ENCODE measurements around the gene CLTCL1.
"Not testable (repeated sequence)": the region's sequence is repeated elsewhere in the genome, so short reads cannot be mapped to it uniquely, and the experiment has no call there.

Gene CLTCL1

DNA sequence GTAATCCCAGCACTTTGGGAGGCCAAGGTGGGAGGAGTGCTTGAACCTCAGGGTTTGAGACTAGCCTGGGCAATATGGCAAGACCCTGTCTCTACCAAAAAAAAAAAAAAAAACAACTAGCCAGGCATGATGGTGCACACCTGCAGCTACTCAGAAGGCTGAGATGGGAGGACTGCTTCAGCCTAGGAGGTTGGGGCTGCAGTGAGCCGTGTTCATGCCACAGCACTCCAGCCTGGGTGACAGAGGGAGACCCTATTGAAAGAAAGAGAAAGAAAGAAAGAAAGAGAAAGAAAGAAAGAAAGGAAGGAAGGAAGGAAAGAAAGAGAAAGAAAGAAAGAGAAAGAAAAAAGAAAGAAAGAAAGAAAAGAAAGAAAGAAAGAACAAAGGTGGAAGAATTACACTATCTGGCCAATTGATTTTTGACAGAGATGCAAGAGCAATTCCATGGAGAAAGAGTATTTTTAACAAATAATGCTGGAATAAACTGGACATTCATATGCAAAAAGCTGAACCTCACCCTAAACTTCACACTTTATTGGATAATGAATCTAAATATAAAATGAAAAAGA, 79.1 kb downstream of the CLTCL1 start:
- Mint-ChIP-seq H3K27me3 (ENCODE audit: low read depth) (peaks cover 21% of the 10 kb centered on the region), H3K36me3 (ENCODE audit: low read depth) (no peaks in the 10 kb centered on the region), H3K9me3 (no peaks in the 10 kb centered on the region), H3K27ac (no peak overlapping the region), H3K4me3 (no peak overlapping the region), H3K4me1 (ENCODE audit: low read depth) (no peaks in the 10 kb centered on the region)
- DNase-seq (ENCODE audit: low spot score) = no peak

DNA sequence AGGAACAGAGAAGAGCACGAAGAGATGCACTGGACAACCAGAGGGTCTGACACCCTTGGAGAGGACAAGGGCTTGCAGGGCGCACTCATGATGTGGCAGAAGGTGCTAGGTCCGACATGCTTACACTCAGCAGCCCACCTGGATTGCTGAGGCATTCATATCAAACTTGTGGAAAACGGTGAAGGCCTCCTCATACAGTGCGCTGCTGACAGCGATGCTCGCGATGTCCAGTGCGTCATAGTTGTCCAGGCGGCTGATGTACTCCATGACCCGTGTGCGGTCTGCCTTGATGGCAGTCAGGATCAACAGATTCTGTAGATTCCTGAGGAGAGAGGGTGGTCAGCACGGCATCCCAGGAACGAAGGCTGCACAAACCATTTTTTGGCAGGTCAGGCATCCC, 81.3 kb downstream of the CLTCL1 start:
- DNase-seq (ENCODE audit: low spot score) = no peak
- H3K36me3 Mint-ChIP-seq (ENCODE audit: low read depth) = no peaks in the 10 kb centered on the region
- no peak overlapping the region for H3K27ac Mint-ChIP-seq
- no peak overlapping the region for H3K4me3 Mint-ChIP-seq
- no peaks in the 10 kb centered on the region for H3K9me3 Mint-ChIP-seq
- no peaks in the 10 kb centered on the region for H3K4me1 Mint-ChIP-seq (ENCODE audit: low read depth)
- H3K27me3 Mint-ChIP-seq (ENCODE audit: low read depth) = peaks cover 21% of the 10 kb centered on the region

DNA sequence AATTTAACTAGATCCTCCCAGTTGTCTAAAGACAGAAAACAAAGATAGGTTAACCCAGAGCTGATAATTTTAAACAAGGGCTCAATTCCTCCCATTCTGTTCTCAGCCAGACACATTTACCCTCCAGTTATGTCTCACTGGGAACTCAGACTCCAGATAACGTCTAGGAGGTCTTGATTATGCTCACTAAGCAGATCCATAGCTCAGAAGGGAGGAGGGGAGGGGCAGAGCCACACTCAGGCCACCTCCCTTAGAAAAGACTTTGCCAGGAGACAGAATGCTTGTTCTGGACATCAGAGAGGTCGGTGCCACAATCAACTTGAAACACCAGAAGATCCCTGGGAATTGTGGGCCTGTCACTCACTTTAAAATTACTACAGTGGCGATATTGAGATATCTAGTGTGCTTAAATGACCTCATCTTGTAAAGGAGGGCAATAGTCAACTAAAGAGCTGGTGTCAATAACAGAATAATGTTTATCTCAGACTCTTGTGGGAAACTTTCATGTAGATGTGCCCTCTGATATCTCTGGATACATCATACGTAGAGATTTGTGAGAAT, 83.2 kb downstream of the CLTCL1 start:
- DNase-seq (ENCODE audit: low spot score) = no peak
- Mint-ChIP-seq H3K27me3 (ENCODE audit: low read depth) (peaks cover 18% of the 10 kb centered on the region), H3K36me3 (ENCODE audit: low read depth) (no peaks in the 10 kb centered on the region), H3K4me1 (ENCODE audit: low read depth) (no peaks in the 10 kb centered on the region), H3K9me3 (no peaks in the 10 kb centered on the region), H3K27ac (no peak overlapping the region), H3K4me3 (no peak overlapping the region)

DNA sequence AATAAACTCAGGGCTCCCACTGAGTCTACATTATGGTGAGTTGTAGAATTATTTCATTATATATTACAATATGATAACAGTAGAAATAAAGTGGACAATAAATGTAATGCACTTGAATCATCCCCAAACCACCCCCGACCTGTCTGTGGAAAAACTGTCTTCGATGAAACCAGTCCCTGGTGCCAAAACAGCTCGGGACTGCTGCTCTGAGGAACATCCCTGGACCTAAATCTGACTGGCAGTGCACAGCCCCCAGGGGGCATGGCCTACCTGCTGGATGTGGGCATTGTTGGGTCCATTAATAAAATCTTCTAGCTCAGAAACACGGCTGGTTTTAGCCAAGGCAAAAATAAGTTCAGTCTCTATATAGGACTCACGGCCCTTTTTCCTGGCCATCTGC, 83.6 kb downstream of the CLTCL1 start:
- no peak overlapping the region for H3K4me3 Mint-ChIP-seq
- no peak overlapping the region for H3K27ac Mint-ChIP-seq
- H3K36me3 Mint-ChIP-seq (ENCODE audit: low read depth) = no peaks in the 10 kb centered on the region
- H3K4me1 Mint-ChIP-seq (ENCODE audit: low read depth) = no peaks in the 10 kb centered on the region
- no peaks in the 10 kb centered on the region for H3K9me3 Mint-ChIP-seq
- no peak for DNase-seq (ENCODE audit: low spot score)
- H3K27me3 Mint-ChIP-seq (ENCODE audit: low read depth) = peaks cover 15% of the 10 kb centered on the region

DNA sequence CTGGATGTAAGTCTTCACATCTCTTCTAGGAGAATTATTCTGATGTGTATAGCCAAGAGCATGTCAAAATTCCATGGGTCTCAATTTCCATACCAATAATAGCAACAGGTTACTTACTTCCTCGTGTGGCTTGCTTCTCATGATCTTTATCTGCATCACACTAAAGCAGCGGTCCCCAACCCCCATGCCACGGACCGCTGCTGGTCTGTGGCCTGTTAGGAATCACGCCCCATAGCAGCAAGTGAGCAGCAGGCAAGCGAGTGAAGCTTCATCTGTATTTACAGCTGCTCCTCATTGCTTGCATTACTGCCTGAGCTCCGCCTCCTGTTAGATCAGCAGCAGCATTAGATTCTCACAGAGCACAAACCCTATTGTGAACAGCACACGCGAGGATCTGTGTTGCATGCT, 84.1 kb downstream of the CLTCL1 start:
- Mint-ChIP-seq H3K4me3 (no peak overlapping the region), H3K27me3 (ENCODE audit: low read depth) (peaks cover 10% of the 10 kb centered on the region), H3K27ac (no peak overlapping the region), H3K36me3 (ENCODE audit: low read depth) (no peaks in the 10 kb centered on the region), H3K9me3 (no peaks in the 10 kb centered on the region), H3K4me1 (ENCODE audit: low read depth) (no peaks in the 10 kb centered on the region)
- DNase-seq (ENCODE audit: low spot score) = no peak

DNA sequence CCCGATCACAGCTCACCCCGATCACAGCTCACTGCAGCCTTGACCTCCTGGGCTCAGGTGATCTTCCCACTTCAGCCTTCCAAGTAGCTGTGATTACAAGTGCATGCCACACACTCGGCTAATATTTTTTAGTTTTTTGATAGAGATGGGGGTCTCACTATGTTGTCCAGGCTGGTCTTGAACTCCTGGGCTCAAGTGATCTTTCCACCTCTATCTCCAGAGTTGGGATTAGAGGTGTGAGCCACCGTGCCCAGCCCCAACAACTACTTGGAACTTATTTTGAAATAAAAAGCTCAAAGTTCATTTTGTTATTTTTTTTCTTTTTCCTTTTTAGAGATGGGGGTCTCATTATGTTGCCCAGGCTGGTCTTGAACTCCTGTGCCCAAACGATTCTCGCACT, 85.2 kb downstream of the CLTCL1 start:
- H3K9me3 Mint-ChIP-seq = no peaks in the 10 kb centered on the region
- no peak overlapping the region for H3K4me3 Mint-ChIP-seq
- DNase-seq (ENCODE audit: low spot score) = no peak
- peaks cover 8% of the 10 kb centered on the region for H3K27me3 Mint-ChIP-seq (ENCODE audit: low read depth)
- no peaks in the 10 kb centered on the region for H3K4me1 Mint-ChIP-seq (ENCODE audit: low read depth)
- no peak overlapping the region for H3K27ac Mint-ChIP-seq
- H3K36me3 Mint-ChIP-seq (ENCODE audit: low read depth) = no peaks in the 10 kb centered on the region

DNA sequence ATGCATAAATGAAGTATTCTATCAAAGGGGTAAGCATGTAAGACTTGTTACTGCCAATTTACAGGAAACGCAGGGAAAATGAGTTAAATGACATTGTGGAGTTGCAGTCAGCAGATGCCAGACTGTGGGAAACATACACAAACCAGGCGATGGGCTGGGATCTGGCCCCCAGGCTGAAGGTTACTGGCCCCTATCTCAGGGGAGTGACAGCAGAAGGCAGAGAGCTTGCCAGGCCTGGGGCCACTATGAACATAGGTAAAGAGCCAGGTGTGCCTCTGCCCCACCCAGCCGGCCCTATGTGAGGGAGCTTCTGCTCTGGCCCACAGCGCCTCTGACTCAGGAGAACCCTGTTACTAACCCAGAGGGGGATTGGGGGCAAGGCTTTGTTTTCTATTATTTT, 86.9 kb downstream of the CLTCL1 start:
- H3K27me3 Mint-ChIP-seq (ENCODE audit: low read depth) = peaks cover 5% of the 10 kb centered on the region
- no peaks in the 10 kb centered on the region for H3K4me1 Mint-ChIP-seq (ENCODE audit: low read depth)

DNA sequence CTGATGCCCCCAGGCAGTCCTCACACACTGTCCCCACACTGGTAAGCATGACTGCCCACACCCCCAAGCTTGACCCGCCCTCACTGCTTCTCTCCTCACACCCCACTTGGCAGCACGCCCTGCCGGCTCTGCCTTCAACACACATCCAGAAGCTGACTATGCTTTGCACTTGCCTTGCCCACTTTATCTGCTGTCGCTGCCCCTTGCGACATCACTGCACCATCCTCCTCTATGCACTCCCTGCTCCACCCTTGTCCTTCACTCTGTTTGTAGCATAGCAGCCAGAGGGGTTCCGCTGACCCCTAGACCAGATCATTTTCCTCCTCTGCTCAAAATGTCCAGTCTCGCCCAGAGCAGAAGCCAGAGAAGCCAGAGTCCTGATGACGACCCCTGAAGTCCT, 87.7 kb downstream of the CLTCL1 start:
- Mint-ChIP-seq H3K27me3 (ENCODE audit: low read depth) (no peaks in the 10 kb centered on the region), H3K9me3 (no peaks in the 10 kb centered on the region), H3K4me3 (no peak overlapping the region), H3K36me3 (ENCODE audit: low read depth) (no peaks in the 10 kb centered on the region), H3K27ac (no peak overlapping the region), H3K4me1 (ENCODE audit: low read depth) (no peaks in the 10 kb centered on the region)
- no peak for DNase-seq (ENCODE audit: low spot score)

More for the DNA sequence above, 86.9 kb downstream of the CLTCL1 start:
- Mint-ChIP-seq H3K27ac (no peak overlapping the region), H3K4me3 (no peak overlapping the region), H3K9me3 (no peaks in the 10 kb centered on the region), H3K36me3 (ENCODE audit: low read depth) (no peaks in the 10 kb centered on the region)
- no peak for DNase-seq (ENCODE audit: low spot score)

DNA sequence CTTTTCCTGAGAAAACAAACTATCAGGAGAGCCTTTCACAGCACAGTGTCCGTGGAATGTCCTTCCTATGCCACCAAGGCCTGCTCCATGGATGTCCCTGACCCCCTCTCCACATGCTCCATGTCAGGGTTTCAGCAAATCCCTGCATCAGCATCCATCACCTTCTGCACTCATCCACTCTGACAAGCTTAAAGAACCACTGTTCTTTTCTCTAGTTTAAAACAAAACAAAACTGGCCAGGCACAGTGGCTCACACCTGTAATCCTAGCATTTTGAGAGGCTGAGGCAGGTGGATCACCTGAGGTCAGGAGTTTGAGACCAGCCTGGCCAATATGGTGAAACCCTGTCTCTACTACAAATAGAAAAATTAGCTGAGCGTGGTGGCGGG, 88.7 kb downstream of the CLTCL1 start:
- H3K27ac Mint-ChIP-seq; DNase-seq (ENCODE audit: low spot score); H3K9me3 Mint-ChIP-seq; H3K4me3 Mint-ChIP-seq; H3K36me3 Mint-ChIP-seq (ENCODE audit: low read depth); H3K27me3 Mint-ChIP-seq (ENCODE audit: low read depth); H3K4me1 Mint-ChIP-seq (ENCODE audit: low read depth): not testable (repeated sequence)

DNA sequence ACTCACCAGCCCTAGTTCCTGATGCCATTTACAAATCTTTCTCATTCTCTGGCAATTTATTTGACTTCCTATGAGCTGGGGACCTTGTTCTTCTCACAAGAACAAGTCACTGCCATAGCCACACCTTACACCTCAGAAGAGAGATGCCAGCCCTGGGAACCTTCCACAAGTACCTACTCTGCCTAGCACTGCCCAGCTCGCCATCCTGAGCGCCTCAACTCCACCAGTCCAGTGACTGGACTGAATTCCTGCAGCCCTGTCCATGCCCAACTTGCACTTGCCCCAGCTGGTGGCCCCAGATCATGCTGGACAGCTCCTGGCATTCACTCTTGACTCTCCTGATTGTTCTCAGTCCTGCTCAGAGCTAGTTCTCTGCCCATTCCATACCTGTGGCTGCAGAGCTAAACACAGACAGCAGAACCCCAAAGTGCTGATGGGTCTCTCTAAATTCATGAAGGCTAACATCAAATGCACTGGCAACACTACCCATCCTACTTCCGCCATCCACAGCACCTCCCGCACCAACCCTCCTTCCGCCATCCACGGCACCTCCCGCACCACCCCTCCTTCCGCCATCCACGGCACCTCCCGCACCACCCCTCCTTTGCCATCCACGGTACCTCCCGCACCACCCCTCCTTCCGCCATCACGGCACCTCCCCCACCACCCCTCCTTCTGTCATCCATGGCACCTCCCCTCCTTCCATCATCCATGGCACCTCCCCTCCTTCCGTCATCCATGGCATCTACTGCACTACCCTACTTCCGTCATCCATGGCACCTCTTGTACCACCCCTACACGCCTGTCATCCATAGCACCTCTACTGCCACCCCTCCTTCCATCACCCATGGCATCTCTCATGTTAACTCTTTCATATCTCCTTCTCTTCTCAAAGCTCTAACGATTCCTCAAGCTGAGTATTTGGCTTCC, 89.4 kb downstream of the CLTCL1 start:
- H3K4me3 Mint-ChIP-seq = no peak overlapping the region
- no peaks in the 10 kb centered on the region for H3K4me1 Mint-ChIP-seq (ENCODE audit: low read depth)
- H3K9me3 Mint-ChIP-seq = no peaks in the 10 kb centered on the region
- DNase-seq (ENCODE audit: low spot score) = no peak
- H3K36me3 Mint-ChIP-seq (ENCODE audit: low read depth) = no peaks in the 10 kb centered on the region
- H3K27ac Mint-ChIP-seq = no peak overlapping the region
- H3K27me3 Mint-ChIP-seq (ENCODE audit: low read depth) = peaks cover 4% of the 10 kb centered on the region

DNA sequence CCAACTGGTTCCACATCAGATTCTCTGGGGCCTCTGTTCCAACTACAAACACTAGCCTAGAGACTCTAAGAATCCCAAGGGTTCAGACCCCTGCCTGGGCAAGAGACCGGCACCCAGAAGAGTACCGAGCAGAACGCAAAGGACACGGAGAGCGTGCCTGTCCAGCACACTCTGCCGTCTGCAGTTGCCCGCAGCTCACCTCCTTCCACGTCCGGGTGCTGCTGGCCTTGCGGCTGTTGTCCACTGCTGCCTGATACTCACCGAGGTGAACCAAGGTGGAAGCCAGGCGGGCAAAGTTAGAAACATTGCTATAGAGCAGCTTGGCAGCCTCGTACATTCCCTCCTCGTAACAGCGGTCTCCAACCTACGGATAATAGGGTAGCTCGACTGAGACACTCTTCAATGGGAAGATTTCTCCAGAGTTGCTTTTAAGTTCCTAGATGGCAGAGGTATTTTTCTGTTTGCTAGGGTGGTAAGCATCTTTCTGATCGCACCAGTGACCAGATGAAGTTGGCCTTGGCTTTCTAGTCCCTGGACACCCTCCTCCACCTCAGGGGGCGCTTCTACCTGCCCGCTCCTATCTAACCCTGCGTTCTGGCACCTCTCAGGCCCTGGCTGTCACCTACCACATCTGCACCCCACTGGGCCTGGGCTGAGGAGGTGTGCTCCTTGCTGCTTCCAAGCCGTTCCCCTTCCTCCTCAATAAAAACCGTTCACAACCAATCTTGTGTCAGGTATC, 90.2 kb downstream of the CLTCL1 start:
- DNase-seq (ENCODE audit: low spot score) = no peak
- Mint-ChIP-seq H3K27me3 (ENCODE audit: low read depth) (peaks cover 4% of the 10 kb centered on the region), H3K4me3 (no peak overlapping the region), H3K4me1 (ENCODE audit: low read depth) (no peaks in the 10 kb centered on the region), H3K9me3 (no peaks in the 10 kb centered on the region), H3K36me3 (ENCODE audit: low read depth) (no peaks in the 10 kb centered on the region), H3K27ac (no peak overlapping the region)

DNA sequence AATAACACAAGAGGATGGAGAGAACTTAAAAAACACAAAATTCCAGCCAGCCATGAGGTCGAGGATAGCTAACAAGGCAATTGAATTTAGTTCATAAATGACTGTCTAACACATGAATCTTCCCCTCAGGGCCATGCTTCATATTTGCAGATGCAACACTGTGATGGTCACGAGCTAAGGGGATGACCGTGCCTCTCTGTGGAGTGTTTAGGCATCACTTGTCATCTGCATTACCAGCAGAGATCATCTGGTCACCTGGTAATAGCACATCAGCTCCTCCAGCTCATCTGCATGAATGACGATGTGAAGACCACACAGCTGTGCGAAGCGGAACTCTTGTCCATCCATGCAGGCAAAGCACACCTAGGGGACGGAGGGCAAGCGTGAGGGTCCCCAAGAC, 92.0 kb downstream of the CLTCL1 start:
- Mint-ChIP-seq H3K9me3 (no peaks in the 10 kb centered on the region), H3K27ac (no peak overlapping the region), H3K36me3 (ENCODE audit: low read depth) (no peaks in the 10 kb centered on the region), H3K4me3 (no peak overlapping the region), H3K4me1 (ENCODE audit: low read depth) (peaks cover 14% of the 10 kb centered on the region), H3K27me3 (ENCODE audit: low read depth) (peaks cover 4% of the 10 kb centered on the region)
- DNase-seq (ENCODE audit: low spot score) = no peak

DNA sequence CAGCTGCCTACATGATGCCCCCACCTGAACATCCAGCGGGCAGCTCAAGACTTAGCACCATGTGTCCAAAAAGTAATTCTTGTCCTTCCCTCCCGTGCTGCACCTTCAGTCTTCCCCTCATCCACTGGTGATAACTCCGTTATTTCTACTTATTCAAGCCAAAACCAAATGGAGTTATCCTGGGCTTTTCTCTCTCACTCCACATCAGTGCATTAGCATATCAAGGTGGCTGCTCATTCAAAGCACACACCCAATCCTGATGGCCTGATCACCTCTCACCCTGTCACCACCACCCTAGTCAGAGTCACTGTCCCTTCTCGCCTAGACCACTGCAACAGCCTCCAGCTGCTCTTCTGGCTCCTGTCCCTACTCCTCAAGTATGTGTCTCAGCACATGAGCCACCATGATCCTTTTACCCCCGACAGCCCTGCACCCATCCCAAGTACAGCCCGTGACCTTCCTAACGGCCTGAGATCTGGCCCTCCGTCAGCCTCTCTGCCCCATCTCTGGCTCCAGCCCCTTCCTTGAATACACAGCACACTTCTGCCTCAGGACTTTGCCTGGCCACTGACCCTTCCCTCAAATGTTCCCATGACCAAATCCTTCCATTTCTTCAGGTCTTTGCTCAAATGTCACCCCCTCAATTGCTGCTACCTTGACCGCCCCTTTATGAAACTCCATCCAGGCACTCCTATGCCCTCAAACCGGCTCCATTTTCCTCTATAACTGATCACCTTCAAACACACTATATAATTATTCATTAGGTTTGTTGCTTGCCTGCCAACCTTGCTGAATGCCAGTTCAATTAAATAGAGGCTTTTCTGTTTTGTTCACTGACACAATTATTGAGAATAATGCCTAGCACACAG, 93.3 kb downstream of the CLTCL1 start:
- Mint-ChIP-seq H3K36me3 (ENCODE audit: low read depth) (no peaks in the 10 kb centered on the region), H3K27ac (no peak overlapping the region), H3K4me1 (ENCODE audit: low read depth) (peaks cover 14% of the 10 kb centered on the region), H3K9me3 (no peaks in the 10 kb centered on the region), H3K4me3 (no peak overlapping the region), H3K27me3 (ENCODE audit: low read depth) (peaks cover 4% of the 10 kb centered on the region)
- DNase-seq (ENCODE audit: low spot score) = no peak
